CD4-positive, CD25-positive, alpha-beta regulatory T cell (primary cell): ENCODE measurements around the gene GRIK4. TPM values are rescaled to one million over a fixed set of nuclear protein-coding genes. Genes with fewer than 3 reads are reported as not detected.
"Not testable (repeated sequence)": the region's sequence is repeated elsewhere in the genome, so short reads cannot be mapped to it uniquely, and the experiment has no call there.

Experiments used
- ATAC-seq, 2 donors: fragments of 150-1000 bp; cut with Tn5 transposase; one replicate each; pipeline ENCODE4 v1.10.0; 2021; ENCODE audit warnings: low read depth in 2 of 2, moderate number of reproducible peaks in 2 of 2, moderate library complexity in 1 of 2
- DNase-seq, 3 donors: peaks; one replicate each; pipeline versions ENCODE4 v3.0.0 to v3.0.0-alpha.2; 2012 to 2022; ENCODE audit warnings: mixed read lengths in 1 of 3
- H3K27ac ChIP-seq: one replicate; pipeline ENCODE4 v1.7.0; 2013; ENCODE audit warnings: mild to moderate bottlenecking, low read length; ENCODE audit not compliant: insufficient read depth, poor library complexity, severe bottlenecking
- H3K27me3 ChIP-seq: one replicate; pipeline ENCODE4 v1.7.0; 2013; ENCODE audit warnings: low read length; ENCODE audit not compliant: control insufficient read depth, insufficient read depth
- H3K36me3 ChIP-seq: one replicate; pipeline ENCODE4 v1.7.0; 2013; ENCODE audit warnings: mild to moderate bottlenecking, low read length, moderate library complexity; ENCODE audit not compliant: control insufficient read depth, insufficient read depth
- H3K4me1 ChIP-seq: 2 replicates; pipeline ENCODE4 v1.7.0; 2013; ENCODE audit warnings: mild to moderate bottlenecking, low read length; ENCODE audit not compliant: insufficient read depth, control insufficient read depth, poor library complexity, severe bottlenecking
- H3K4me3 ChIP-seq: one replicate; pipeline ENCODE4 v1.7.0; 2013; ENCODE audit warnings: low read depth, mild to moderate bottlenecking, low read length, moderate library complexity
- H3K9me3 ChIP-seq, 2 experiments: 1 replicate in 1 of 2; 2 replicates in 1 of 2; pipeline ENCODE4 v1.7.0; 2013; ENCODE audit warnings: low read length in 2 of 2, mild to moderate bottlenecking in 1 of 2, moderate library complexity in 1 of 2; ENCODE audit not compliant: control insufficient read depth in 2 of 2
- H3K27ac Mint-ChIP-seq, 3 donors: one replicate each; pipeline ENCODE4 v1.8.0; 2020 to 2022; ENCODE audit warnings: mild to moderate bottlenecking in 3 of 3, mixed read lengths in 3 of 3, moderate library complexity in 2 of 3
- H3K27me3 Mint-ChIP-seq: one replicate; pipeline ENCODE4 v1.8.0; 2022; ENCODE audit warnings: mild to moderate bottlenecking, mixed read lengths
- H3K36me3 Mint-ChIP-seq: one replicate; pipeline ENCODE4 v1.8.0; 2020; ENCODE audit warnings: mixed read lengths
- H3K4me1 Mint-ChIP-seq, 4 donors: one replicate each; pipeline ENCODE4 v1.8.0; 2020 to 2022; ENCODE audit warnings: mixed read lengths in 4 of 4, mild to moderate bottlenecking in 1 of 4
- H3K4me3 Mint-ChIP-seq, 4 donors: one replicate each; pipeline ENCODE4 v1.8.0; 2020 to 2022; ENCODE audit warnings: mild to moderate bottlenecking in 4 of 4, mixed read lengths in 4 of 4, moderate library complexity in 3 of 4
- H3K9me3 Mint-ChIP-seq, 7 donors: one replicate each; pipeline ENCODE4 v1.8.0; 2020 to 2022; ENCODE audit warnings: mixed read lengths in 7 of 7, mild to moderate bottlenecking in 3 of 7, moderate library complexity in 2 of 7
- polyA plus RNA-seq, 4 donors: library from polyadenylated mRNA; unstranded; fragments of 300-500 nt; fragmentation: Illumina TruSeq; gene quantifications; one replicate each; pipeline ENCODE4 v1.2.3, GENCODE V29; 2021
- total RNA-seq: library from RNA; stranded (reverse); gene quantifications from one replicate; pipeline ENCODE4 v1.2.3, GENCODE V29; 2022

The GRIK4 gene
- total and polyA plus RNA-seq, 5 donors from 2014 or later = not detected

DNA sequence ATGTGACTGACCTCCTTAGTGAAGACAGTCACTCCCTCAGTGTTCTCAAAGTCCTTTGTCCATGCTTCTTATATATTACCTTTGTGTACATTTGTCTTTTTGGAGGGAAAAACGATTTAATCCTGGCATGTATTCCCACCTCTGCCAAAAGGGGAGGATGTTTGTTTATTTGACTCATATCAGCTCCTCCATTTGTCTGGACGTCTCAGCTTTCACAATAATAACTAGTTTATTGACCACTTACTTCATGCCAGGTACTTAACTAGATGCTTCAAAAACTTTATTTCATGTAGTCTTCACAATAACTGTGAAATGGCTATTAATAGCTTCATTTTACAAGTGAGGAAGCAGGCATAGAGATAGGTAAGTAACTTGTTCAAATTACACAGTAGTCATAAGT is 517.6 kb downstream of the GRIK4 start:
- H3K9me3 ChIP-seq = no peaks in the 10 kb centered on the region
- peaks cover 11% of the 10 kb centered on the region for H3K4me1 ChIP-seq
- no peaks in the 10 kb centered on the region for H3K27me3 ChIP-seq
- Mint-ChIP-seq H3K9me3 (no peaks in the 10 kb centered on the region), H3K4me1 (peaks cover 37 to 38% (median 38%) of the 10 kb centered on the region in 4 donors), H3K4me3 (peak overlapping the region in 2 of 4 donors; percentile 17 to 48), H3K27me3 (no peaks in the 10 kb centered on the region), H3K27ac (no peak overlapping the region), H3K36me3 (peaks cover 9% of the 10 kb centered on the region)
- H3K36me3 ChIP-seq = no peaks in the 10 kb centered on the region
- no peak overlapping the region for H3K27ac ChIP-seq
- no peak overlapping the region for H3K4me3 ChIP-seq
- DNase-seq = no peak
- ATAC-seq = no peak

DNA sequence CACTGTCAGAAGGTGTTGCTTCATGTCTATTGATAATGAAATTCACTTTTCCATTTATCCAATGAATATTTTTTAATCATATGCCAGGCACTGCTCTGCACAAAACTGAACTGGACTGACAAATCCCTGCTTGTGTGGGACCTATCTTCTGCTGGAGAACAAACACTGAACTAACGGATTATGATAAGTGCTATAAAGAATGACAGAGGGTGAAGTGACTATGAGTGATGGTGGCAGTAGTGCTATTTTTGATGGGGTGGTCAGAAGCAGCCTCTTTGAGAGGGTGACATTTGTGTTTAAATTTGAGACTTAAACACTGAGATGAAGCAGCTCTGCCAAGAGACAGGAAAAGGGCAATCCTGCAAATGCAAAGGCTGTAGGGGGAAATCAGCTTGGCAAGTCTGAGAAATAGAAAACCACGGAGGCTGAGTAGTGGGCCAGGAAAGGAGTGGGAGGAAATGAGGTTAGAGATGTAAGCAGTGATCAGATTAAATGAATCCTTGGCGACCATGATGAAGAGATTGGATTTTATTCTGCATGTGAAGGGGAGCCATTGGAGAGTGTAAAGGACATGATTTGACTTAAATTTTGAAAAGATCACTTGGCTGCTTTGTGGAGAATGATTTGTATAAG is 518.4 kb downstream of the GRIK4 start:
- peaks cover 3% of the 10 kb centered on the region for H3K4me1 ChIP-seq
- no peaks in the 10 kb centered on the region for H3K36me3 ChIP-seq
- peak overlapping the region; percentile 3 to 15 (median 14) for H3K27ac Mint-ChIP-seq
- no peak overlapping the region for H3K4me3 Mint-ChIP-seq
- no peaks in the 10 kb centered on the region for H3K9me3 ChIP-seq
- no peak for DNase-seq
- H3K9me3 Mint-ChIP-seq = no peaks in the 10 kb centered on the region
- no peaks in the 10 kb centered on the region for H3K27me3 ChIP-seq
- H3K36me3 Mint-ChIP-seq = peaks cover 9% of the 10 kb centered on the region
- no peaks in the 10 kb centered on the region for H3K27me3 Mint-ChIP-seq
- no peak overlapping the region for H3K4me3 ChIP-seq
- ATAC-seq = no peak
- H3K4me1 Mint-ChIP-seq = peaks cover 30 to 34% (median 33%) of the 10 kb centered on the region in 4 donors
- H3K27ac ChIP-seq = no peak overlapping the region

DNA sequence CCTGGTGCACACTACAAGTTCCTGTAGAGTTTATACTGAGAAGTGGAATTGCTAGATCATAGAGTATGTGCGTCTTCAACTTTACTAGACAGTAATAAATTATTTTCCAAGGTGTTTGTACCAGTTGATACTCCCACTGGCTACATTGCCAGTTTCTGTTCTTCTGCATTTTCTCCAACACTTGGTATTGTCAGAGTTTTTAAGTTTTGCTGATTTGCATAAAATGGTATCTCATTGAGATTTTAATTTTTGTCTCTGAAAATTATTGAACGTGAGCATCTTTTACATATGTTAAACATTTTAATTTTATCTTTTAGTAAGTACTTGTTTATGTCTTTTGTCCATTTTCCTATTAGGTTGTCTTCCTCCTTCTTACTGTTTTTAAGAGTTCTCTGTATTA is 519.6 kb downstream of the GRIK4 start:
- ATAC-seq = no peak
- Histone ChIP-seq H3K9me3 (no peaks in the 10 kb centered on the region), H3K36me3 (no peaks in the 10 kb centered on the region), H3K4me3 (no peak overlapping the region), H3K4me1 (no peaks in the 10 kb centered on the region), H3K27ac (no peak overlapping the region), H3K27me3 (no peaks in the 10 kb centered on the region)
- Mint-ChIP-seq H3K27me3 (no peaks in the 10 kb centered on the region), H3K27ac (no peak overlapping the region), H3K4me1 (peaks cover 24 to 35% (median 27%) of the 10 kb centered on the region in 4 donors), H3K36me3 (peaks cover 11% of the 10 kb centered on the region), H3K4me3 (no peak overlapping the region), H3K9me3 (no peaks in the 10 kb centered on the region)
- DNase-seq = no peak

DNA sequence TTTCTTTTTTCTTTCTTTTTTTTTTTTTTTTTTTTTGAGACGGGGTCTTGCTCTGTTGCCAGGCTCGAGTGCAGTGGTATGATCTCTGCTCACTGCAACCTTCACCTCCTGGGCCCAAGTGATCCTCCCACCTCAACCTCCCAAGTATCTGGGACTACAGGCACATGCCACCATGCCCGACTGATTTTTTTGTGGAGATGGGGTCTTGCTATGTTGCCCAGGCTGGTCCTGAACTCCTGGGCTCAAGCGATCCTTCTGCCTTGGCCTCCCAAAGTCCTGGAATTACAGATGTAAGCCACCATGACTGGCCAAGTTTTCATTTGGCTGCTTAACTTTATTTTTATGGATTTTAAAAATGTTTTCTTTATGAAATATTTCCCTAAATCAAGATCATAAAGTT is 520.1 kb downstream of the GRIK4 start:
- not testable (repeated sequence) for H3K4me1 ChIP-seq

DNA sequence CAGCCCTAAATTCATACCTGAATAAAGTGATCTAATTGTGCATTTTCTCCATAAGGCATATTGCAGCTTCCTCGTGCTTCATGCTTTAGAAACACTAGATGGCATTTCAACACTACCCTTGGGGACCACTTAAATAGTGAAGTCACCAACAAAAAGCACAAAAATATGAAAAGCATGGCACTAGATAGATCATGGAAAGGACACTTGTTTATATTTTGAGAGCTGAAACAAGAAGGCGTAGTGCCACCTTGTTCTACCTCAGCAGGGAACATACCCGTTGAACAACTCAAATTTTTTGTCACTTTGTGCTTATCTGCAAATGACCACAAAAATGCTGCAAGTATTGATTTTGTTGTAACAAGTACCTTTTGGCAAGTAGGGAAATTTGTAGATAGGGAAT is 521.0 kb downstream of the GRIK4 start:
- H3K4me1 Mint-ChIP-seq = peaks cover 18 to 30% (median 23%) of the 10 kb centered on the region in 4 donors
- ATAC-seq (no peak), DNase-seq (no peak)
- no peaks in the 10 kb centered on the region for H3K4me1 ChIP-seq
- H3K27me3 ChIP-seq = no peaks in the 10 kb centered on the region
- no peak overlapping the region for H3K27ac Mint-ChIP-seq
- no peak overlapping the region for H3K4me3 ChIP-seq
- H3K9me3 Mint-ChIP-seq = no peaks in the 10 kb centered on the region
- no peak overlapping the region for H3K27ac ChIP-seq
- no peaks in the 10 kb centered on the region for H3K36me3 ChIP-seq
- H3K4me3 Mint-ChIP-seq = no peak overlapping the region
- no peaks in the 10 kb centered on the region for H3K9me3 ChIP-seq
- no peaks in the 10 kb centered on the region for H3K27me3 Mint-ChIP-seq
- peaks cover 13% of the 10 kb centered on the region for H3K36me3 Mint-ChIP-seq

More for the DNA sequence above, 520.1 kb downstream of the GRIK4 start:
- not testable (repeated sequence) for H3K36me3 ChIP-seq, H3K4me3 Mint-ChIP-seq, H3K9me3 Mint-ChIP-seq, H3K27ac Mint-ChIP-seq, DNase-seq, H3K27me3 Mint-ChIP-seq, H3K27me3 ChIP-seq, H3K9me3 ChIP-seq, H3K27ac ChIP-seq, H3K4me3 ChIP-seq, ATAC-seq
- peaks cover 13% of the 10 kb centered on the region for H3K36me3 Mint-ChIP-seq
- H3K4me1 Mint-ChIP-seq = peaks cover 19 to 35% (median 27%) of the 10 kb centered on the region in 4 donors

DNA sequence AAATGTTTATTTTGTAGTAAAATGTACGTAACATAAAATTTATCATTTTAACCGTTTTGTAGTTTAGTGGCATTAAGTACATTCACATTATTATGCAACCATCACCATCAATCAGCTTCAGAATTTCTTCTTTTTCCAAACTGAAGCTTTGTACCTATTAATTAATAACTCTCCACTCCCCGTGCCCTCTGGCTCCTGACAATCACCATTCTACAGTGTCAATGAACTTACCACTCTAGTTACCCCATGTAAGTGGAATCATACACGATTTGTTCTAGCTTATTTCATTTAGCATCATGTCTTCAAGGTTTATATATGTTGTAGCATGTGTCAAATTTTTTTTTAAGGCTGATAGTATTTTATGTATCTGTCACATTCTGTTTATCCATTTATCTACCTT is 522.1 kb downstream of the GRIK4 start:
- Histone ChIP-seq H3K9me3 (no peaks in the 10 kb centered on the region), H3K4me1 (no peaks in the 10 kb centered on the region), H3K27me3 (no peaks in the 10 kb centered on the region), H3K4me3 (no peak overlapping the region), H3K27ac (no peak overlapping the region), H3K36me3 (no peaks in the 10 kb centered on the region)
- no peak for ATAC-seq
- H3K4me3 Mint-ChIP-seq = no peak overlapping the region
- no peak overlapping the region for H3K27ac Mint-ChIP-seq
- no peaks in the 10 kb centered on the region for H3K27me3 Mint-ChIP-seq
- H3K4me1 Mint-ChIP-seq = peaks cover 19 to 28% (median 23%) of the 10 kb centered on the region in 4 donors
- H3K36me3 Mint-ChIP-seq = peaks cover 17% of the 10 kb centered on the region
- no peak for DNase-seq
- H3K9me3 Mint-ChIP-seq = no peaks in the 10 kb centered on the region

DNA sequence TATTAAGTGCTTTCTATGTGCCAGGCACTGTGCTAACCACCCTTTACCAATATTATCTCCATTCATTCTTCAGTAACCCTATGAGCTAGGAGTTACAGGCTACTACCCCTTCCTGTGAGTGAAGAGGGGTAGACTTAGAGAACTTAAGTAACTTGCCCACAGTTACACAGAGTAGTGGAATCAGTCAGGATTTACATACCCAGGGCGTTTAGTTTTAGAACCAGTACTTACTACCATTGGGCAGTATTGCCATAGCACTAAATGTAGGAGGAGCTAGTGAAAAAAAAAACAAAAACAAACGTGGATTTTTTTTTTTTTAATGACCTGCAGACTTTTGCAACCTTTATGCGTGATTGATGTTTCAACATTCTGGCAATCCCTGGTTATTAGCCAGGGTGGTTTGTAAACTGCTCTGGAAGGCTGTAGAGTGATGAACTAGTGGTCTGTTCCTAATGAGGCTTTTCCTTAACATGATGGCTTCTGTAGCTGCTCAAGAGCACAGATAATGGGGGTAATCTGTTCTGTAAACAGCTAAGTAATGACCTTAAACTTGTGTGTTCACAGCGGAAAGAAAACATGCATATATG is 523.7 kb downstream of the GRIK4 start:
- H3K9me3 Mint-ChIP-seq = no peaks in the 10 kb centered on the region
- peaks cover 15% of the 10 kb centered on the region for H3K36me3 Mint-ChIP-seq
- Histone ChIP-seq H3K9me3 (no peaks in the 10 kb centered on the region), H3K27ac (no peak overlapping the region), H3K36me3 (no peaks in the 10 kb centered on the region), H3K27me3 (no peaks in the 10 kb centered on the region), H3K4me3 (no peak overlapping the region), H3K4me1 (no peaks in the 10 kb centered on the region)
- peaks cover 10 to 24% (median 14%) of the 10 kb centered on the region in 4 donors for H3K4me1 Mint-ChIP-seq
- no peak for DNase-seq
- no peak overlapping the region for H3K4me3 Mint-ChIP-seq
- ATAC-seq = no peak
- no peak overlapping the region for H3K27ac Mint-ChIP-seq
- H3K27me3 Mint-ChIP-seq = no peaks in the 10 kb centered on the region

DNA sequence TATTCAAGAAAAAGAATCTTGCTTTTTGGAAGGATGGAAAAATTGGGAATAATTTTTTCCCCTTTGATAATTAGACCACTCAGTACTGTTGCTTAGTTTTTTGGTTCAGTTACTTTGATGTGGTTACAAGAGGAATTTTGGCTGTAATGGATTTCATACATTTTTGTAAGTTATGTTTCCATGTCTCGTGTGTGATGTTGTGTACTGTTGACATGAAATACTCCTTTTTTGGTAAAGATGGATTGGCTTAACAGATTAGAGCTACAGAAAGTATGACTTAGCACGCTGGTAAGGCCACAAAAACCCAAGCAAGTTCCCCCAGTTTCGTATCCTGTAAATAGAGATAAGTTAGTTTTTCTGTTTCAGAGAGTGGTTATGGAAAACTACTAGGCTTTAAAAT is 524.2 kb downstream of the GRIK4 start:
- DNase-seq (peak in 1 of 3 donors; percentile 3), ATAC-seq (no peak)
- Mint-ChIP-seq H3K36me3 (peaks cover 13% of the 10 kb centered on the region), H3K4me3 (no peak overlapping the region), H3K9me3 (no peaks in the 10 kb centered on the region), H3K27me3 (no peaks in the 10 kb centered on the region), H3K27ac (no peak overlapping the region), H3K4me1 (peaks cover 6 to 21% (median 12%) of the 10 kb centered on the region in 4 donors)
- no peaks in the 10 kb centered on the region for H3K4me1 ChIP-seq
- no peak overlapping the region for H3K27ac ChIP-seq
- H3K9me3 ChIP-seq = no peaks in the 10 kb centered on the region
- H3K27me3 ChIP-seq = no peaks in the 10 kb centered on the region
- no peak overlapping the region for H3K4me3 ChIP-seq
- no peaks in the 10 kb centered on the region for H3K36me3 ChIP-seq
